BJ (cell line): ENCODE measurements around the gene FAHD1. TPM values are rescaled to one million over a fixed set of nuclear protein-coding genes. Genes with fewer than 3 reads are reported as not detected.

Source experiments
- CTCF ChIA-PET: fragments of 350-600 bp; formaldehyde crosslinking; extraction: SDS; loops from one replicate; lab custom pipeline; 2021; ENCODE audit warnings: antibody characterized with exemption, inconsistent platforms; lab: Yijun Ruan, JAX
- POLR2A ChIA-PET: fragments of 300-600 bp; sonication (Branson Sonifier 250); formaldehyde crosslinking; extraction: SDS; loops from one replicate; lab custom pipeline; 2021; ENCODE audit warnings: antibody characterized with exemption; lab: Charles Lee
- DNase-seq: peaks from one replicate; pipeline ENCODE4 v3.0.0-alpha.2; 2011; ENCODE audit warnings: low read depth
- H3K27me3 ChIP-seq: 2 replicates; pipeline ENCODE4 v1.6.0; 2011; ENCODE audit warnings: low read length; ENCODE audit not compliant: control insufficient read depth, insufficient read depth
- H3K36me3 ChIP-seq: 2 replicates; pipeline ENCODE4 v1.5.1; 2011; ENCODE audit warnings: low read length; ENCODE audit not compliant: control insufficient read depth, insufficient read depth
- H3K4me3 ChIP-seq: 2 replicates; pipeline ENCODE4 v1.5.1; 2011; ENCODE audit warnings: low read depth, mild to moderate bottlenecking, control low read depth, low read length
- CTCF ChIP-seq: IDR thresholded peaks from 2 replicates; pipeline ENCODE4 v1.5.1; 2011; ENCODE audit warnings: low read depth, mild to moderate bottlenecking, control low read depth, inconsistent platforms, low read length, moderate library complexity; ENCODE audit not compliant: insufficient read depth
- polyA plus RNA-seq: library from polyadenylated mRNA; depleted of rRNA; stranded (reverse); fragments of >200 nt; gene quantifications from 2 replicates; pipeline ENCODE4 v1.2.3, GENCODE V29; 2011

Gene FAHD1
- polyA plus RNA-seq, 1 experiment = 52.5 TPM

- no peak overlapping the region for H3K4me3 ChIP-seq
- DNase-seq = no peak
- ChIA-PET POLR2A (no interaction called here), CTCF (no interaction called here)
- H3K27me3 ChIP-seq = no peaks in the 10 kb centered on the region
- TF ChIP-seq CTCF = no peak
- H3K36me3 ChIP-seq = peaks cover 13% of the 10 kb centered on the region
These were observed 36.8 kb upstream of the FAHD1 start for GRCh38 chr16:1790261-1790610.

GRCh38 chr16:1790611-1791255 lies 36.3 kb upstream of the FAHD1 start:
- ChIA-PET POLR2A (no interaction called here), CTCF (interaction anchor here (1.7 kb wide), 1 partner anchor 8 kb away, joined by 3 read pairs; the partner anchor contains the start of genes NUBP2 and SPSB3)
- Histone ChIP-seq H3K36me3 (peaks cover 13% of the 10 kb centered on the region), H3K4me3 (no peak overlapping the region), H3K27me3 (no peaks in the 10 kb centered on the region)
- TF ChIP-seq CTCF = no peak
- DNase-seq = no peak

GRCh38 chr16:1791256-1791942 lies 35.6 kb upstream of the FAHD1 start:
- TF ChIP-seq CTCF = no peak
- POLR2A ChIA-PET = no interaction called here
- Histone ChIP-seq H3K36me3 (peaks cover 11% of the 10 kb centered on the region), H3K27me3 (no peaks in the 10 kb centered on the region), H3K4me3 (no peak overlapping the region)
- no peak for DNase-seq
- CTCF ChIA-PET = interaction anchor here (1.7 kb wide), 1 partner anchor 9 kb away, joined by 3 read pairs; the partner anchor contains the start of genes NUBP2 and SPSB3

GRCh38 chr16:1791943-1792812 lies 34.8 kb upstream of the FAHD1 start:
- no peak for TF ChIP-seq CTCF
- ChIA-PET CTCF (interaction anchor here (1.7 kb wide), 1 partner anchor 10 kb away, joined by 3 read pairs; the partner anchor contains the start of genes NUBP2 and SPSB3), POLR2A (no interaction called here)
- Histone ChIP-seq H3K27me3 (no peaks in the 10 kb centered on the region), H3K4me3 (no peak overlapping the region), H3K36me3 (peaks cover 9% of the 10 kb centered on the region)
- no peak for DNase-seq
